ENCODE measurements around the gene DNAAF1. TPM values are rescaled to one million over a fixed set of nuclear protein-coding genes. Genes with fewer than 3 reads are reported as not detected.
"Not testable (repeated sequence)": the region's sequence is repeated elsewhere in the genome, so short reads cannot be mapped to it uniquely, and the experiment has no call there.

The DNAAF1 gene
- total RNA-seq, 1 experiment from 2014 or later: not detected

GRCh38 chr16:84212154-84212553 lies 67.0 kb downstream of the DNAAF1 start:
- BruUV-seq (replicated peaks): no TSS peak
- ChIA-PET POLR2A (no interaction called here), CTCF (no interaction called here)
- intact Hi-C loops (cut with micrococcal nuclease): no loop called here
- peaks cover 5% of the 10 kb centered on the region for H3K27me3 Mint-ChIP-seq (ENCODE audit: insufficient read depth, unreplicated experiment)
- no peak for DNase-seq (ENCODE audit: unreplicated experiment)
- H3K9me3 Mint-ChIP-seq (ENCODE audit: unreplicated experiment): no peaks in the 10 kb centered on the region
- no peak for TF ChIP-seq CTCF (IDR thresholded peaks at IDR 0.05; ENCODE audit: unreplicated experiment)
- H3K4me3 Mint-ChIP-seq (ENCODE audit: unreplicated experiment): no peak overlapping the region
- H3K27ac Mint-ChIP-seq (ENCODE audit: low read depth, unreplicated experiment): no peak overlapping the region
- H3K4me1 Mint-ChIP-seq (ENCODE audit: insufficient read depth, unreplicated experiment): peaks cover 10% of the 10 kb centered on the region
- H3K36me3 Mint-ChIP-seq (ENCODE audit: insufficient read depth, unreplicated experiment): no peaks in the 10 kb centered on the region

GRCh38 chr16:84212631-84213030 lies 67.5 kb downstream of the DNAAF1 start:
- H3K4me3 Mint-ChIP-seq (ENCODE audit: unreplicated experiment): no peak overlapping the region
- H3K4me1 Mint-ChIP-seq (ENCODE audit: insufficient read depth, unreplicated experiment): peaks cover 10% of the 10 kb centered on the region
- intact Hi-C loops (cut with micrococcal nuclease): no loop called here
- H3K27ac Mint-ChIP-seq (ENCODE audit: low read depth, unreplicated experiment): no peak overlapping the region
- H3K27me3 Mint-ChIP-seq (ENCODE audit: insufficient read depth, unreplicated experiment): peaks cover 10% of the 10 kb centered on the region
- no peaks in the 10 kb centered on the region for H3K36me3 Mint-ChIP-seq (ENCODE audit: insufficient read depth, unreplicated experiment)
- POLR2A ChIA-PET: no interaction called here
- DNase-seq (ENCODE audit: unreplicated experiment): peak; percentile 14
- H3K9me3 Mint-ChIP-seq (ENCODE audit: unreplicated experiment): no peaks in the 10 kb centered on the region
- TF ChIP-seq CTCF (IDR thresholded peaks at IDR 0.05; ENCODE audit: unreplicated experiment): no peak
- BruUV-seq (replicated peaks): no TSS peak
- CTCF ChIA-PET: no interaction called here

GRCh38 chr16:84214451-84215066 lies 69.5 kb downstream of the DNAAF1 start:
- Mint-ChIP-seq H3K4me1 (ENCODE audit: insufficient read depth, unreplicated experiment) (peaks cover 10% of the 10 kb centered on the region), H3K27me3 (ENCODE audit: insufficient read depth, unreplicated experiment) (peaks cover 24% of the 10 kb centered on the region), H3K9me3 (ENCODE audit: unreplicated experiment) (no peaks in the 10 kb centered on the region), H3K4me3 (ENCODE audit: unreplicated experiment) (no peak overlapping the region), H3K27ac (ENCODE audit: low read depth, unreplicated experiment) (no peak overlapping the region), H3K36me3 (ENCODE audit: insufficient read depth, unreplicated experiment) (no peaks in the 10 kb centered on the region)
- no TSS peak for BruUV-seq (replicated peaks)
- no peak for TF ChIP-seq CTCF (IDR thresholded peaks at IDR 0.05; ENCODE audit: unreplicated experiment)
- ChIA-PET CTCF (interaction anchor here (0.6 kb wide), 1 partner anchor 28 kb away, joined by 3 read pairs; the partner anchor contains the start of gene TAF1C), POLR2A (interaction anchor here (0.6 kb wide), 1 partner anchor 291 kb away, joined by 3 read pairs; no protein-coding TSS in a partner anchor)
- intact Hi-C loops (cut with micrococcal nuclease): no loop called here
- DNase-seq (ENCODE audit: unreplicated experiment): peak; percentile 96

- Mint-ChIP-seq H3K36me3 (ENCODE audit: insufficient read depth, unreplicated experiment) (no peaks in the 10 kb centered on the region), H3K4me3 (ENCODE audit: unreplicated experiment) (no peak overlapping the region), H3K9me3 (ENCODE audit: unreplicated experiment) (no peaks in the 10 kb centered on the region), H3K27me3 (ENCODE audit: insufficient read depth, unreplicated experiment) (peaks cover 24% of the 10 kb centered on the region), H3K27ac (ENCODE audit: low read depth, unreplicated experiment) (no peak overlapping the region), H3K4me1 (ENCODE audit: insufficient read depth, unreplicated experiment) (peaks cover 10% of the 10 kb centered on the region)
- intact Hi-C loops (cut with micrococcal nuclease): no loop called here
- no peak for TF ChIP-seq CTCF (IDR thresholded peaks at IDR 0.05; ENCODE audit: unreplicated experiment)
- no peak for DNase-seq (ENCODE audit: unreplicated experiment)
- POLR2A ChIA-PET: interaction anchor here (0.8 kb wide), 1 partner anchor 14 kb away, joined by 3 read pairs; no protein-coding TSS in a partner anchor
- CTCF ChIA-PET: no interaction called here
- no TSS peak for BruUV-seq (replicated peaks)
Observed at GRCh38 chr16:84215531-84215930, 70.4 kb downstream of the DNAAF1 start.

GRCh38 chr16:84216144-84216543 lies 71.0 kb downstream of the DNAAF1 start:
- Mint-ChIP-seq H3K4me1 (ENCODE audit: insufficient read depth, unreplicated experiment) (peaks cover 10% of the 10 kb centered on the region), H3K27me3 (ENCODE audit: insufficient read depth, unreplicated experiment) (peaks cover 24% of the 10 kb centered on the region)
- BruUV-seq (replicated peaks); DNase-seq (ENCODE audit: unreplicated experiment); H3K36me3 Mint-ChIP-seq (ENCODE audit: insufficient read depth, unreplicated experiment); H3K9me3 Mint-ChIP-seq (ENCODE audit: unreplicated experiment); intact Hi-C loops (cut with micrococcal nuclease); H3K4me3 Mint-ChIP-seq (ENCODE audit: unreplicated experiment); H3K27ac Mint-ChIP-seq (ENCODE audit: low read depth, unreplicated experiment); CTCF ChIA-PET: not testable (repeated sequence)
- POLR2A ChIA-PET: interaction anchor here (0.8 kb wide), 1 partner anchor 15 kb away, joined by 3 read pairs; no protein-coding TSS in a partner anchor

Measured in MCF 10A (cell line).